ENCODE measurements around the gene RFWD3. TPM values are rescaled to one million over a fixed set of nuclear protein-coding genes. Genes with fewer than 3 reads are reported as not detected.
"Not testable (repeated sequence)": the region's sequence is repeated elsewhere in the genome, so short reads cannot be mapped to it uniquely, and the experiment has no call there.

The RFWD3 gene
- total and polyA plus RNA-seq, 2 experiments from 2014 or later = 12.8 to 12.9 TPM

GRCh38 chr16:74654536-74655050 lies 12.1 kb downstream of the RFWD3 start:
- TF ChIP-seq CTCF (IDR thresholded peaks at IDR 0.05; ENCODE audit: poor library complexity) = no peak
- no peak for TF ChIP-seq EZH2 (IDR thresholded peaks at IDR 0.05; ENCODE audit: borderline replicate concordance)
- TF ChIP-seq EZH2phosphoT487 (IDR thresholded peaks at IDR 0.05; ENCODE audit: low read depth, severe bottlenecking, unreplicated experiment) = no peak
- Histone ChIP-seq H3K36me3 (replicated peaks; ENCODE audit: insufficient read depth, low read depth) (no peaks in the 10 kb centered on the region), H4K20me1 (ENCODE audit: insufficient read depth, poor library complexity, severe bottlenecking) (peaks cover 3% of the 10 kb centered on the region), H3K9me2 (replicated peaks; ENCODE audit: insufficient read depth) (no peaks in the 10 kb centered on the region), H3K27me3 (no peaks in the 10 kb centered on the region), H3K27ac (no peak overlapping the region), H3K4me3 (no peak overlapping the region), H2AFZ (no peak overlapping the region), H3K79me2 (peaks cover 59% of the 10 kb centered on the region), H3K4me1 (ENCODE audit: insufficient read depth) (no peaks in the 10 kb centered on the region), H3K9me3 (ENCODE audit: low read depth) (no peaks in the 10 kb centered on the region), H3K4me2 (no peak overlapping the region)
- no peak for DNase-seq (ENCODE audit: low spot score)
- WGBS (ENCODE audit: low lambda C conversion rate, missing lambda C conversion rate) = 53% methylated on average over 3 of the region's 3 CpGs

DNA sequence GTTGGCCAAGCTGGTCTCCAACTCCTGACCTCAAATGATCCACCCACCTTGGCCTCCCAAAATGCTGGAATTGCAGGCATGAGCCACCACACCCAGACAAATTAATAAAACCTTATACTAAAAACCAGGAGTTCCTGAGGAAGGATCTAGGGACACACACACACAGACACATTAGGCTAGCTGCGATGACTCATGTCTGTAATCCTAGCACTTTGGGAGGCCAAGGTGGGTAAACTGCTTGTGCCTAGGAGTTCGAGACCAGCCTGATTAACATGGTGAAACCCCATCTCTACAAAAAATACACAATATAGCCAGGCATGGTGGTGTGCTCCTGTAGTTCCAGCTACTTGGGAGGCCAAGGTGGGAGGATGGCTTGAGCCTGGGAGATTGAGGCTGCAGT lies 13.8 kb downstream of the RFWD3 start:
- not testable (repeated sequence) for DNase-seq (ENCODE audit: low spot score); H3K4me2 ChIP-seq; H2AFZ ChIP-seq; H3K9me3 ChIP-seq (ENCODE audit: low read depth); H3K4me1 ChIP-seq (ENCODE audit: insufficient read depth); H3K36me3 ChIP-seq (replicated peaks; ENCODE audit: insufficient read depth, low read depth); H4K20me1 ChIP-seq (ENCODE audit: insufficient read depth, poor library complexity, severe bottlenecking); H3K9me2 ChIP-seq (replicated peaks; ENCODE audit: insufficient read depth); H3K27ac ChIP-seq; H3K27me3 ChIP-seq; H3K4me3 ChIP-seq
- H3K79me2 ChIP-seq = peaks cover 46% of the 10 kb centered on the region
- 98% methylated on average over 2 of the region's 2 CpGs for WGBS (ENCODE audit: low lambda C conversion rate, missing lambda C conversion rate)

- Histone ChIP-seq H3K36me3 (replicated peaks; ENCODE audit: insufficient read depth, low read depth) (no peaks in the 10 kb centered on the region), H3K4me1 (ENCODE audit: insufficient read depth) (no peaks in the 10 kb centered on the region), H2AFZ (no peak overlapping the region), H3K9me3 (ENCODE audit: low read depth) (no peaks in the 10 kb centered on the region), H3K79me2 (peaks cover 42% of the 10 kb centered on the region), H4K20me1 (ENCODE audit: insufficient read depth, poor library complexity, severe bottlenecking) (peaks cover 3% of the 10 kb centered on the region), H3K27ac (no peak overlapping the region), H3K27me3 (no peaks in the 10 kb centered on the region), H3K9me2 (replicated peaks; ENCODE audit: insufficient read depth) (no peaks in the 10 kb centered on the region), H3K4me2 (no peak overlapping the region), H3K4me3 (no peak overlapping the region)
- no peak for DNase-seq (ENCODE audit: low spot score)
- TF ChIP-seq EZH2 (IDR thresholded peaks at IDR 0.05; ENCODE audit: borderline replicate concordance) (no peak), CTCF (IDR thresholded peaks at IDR 0.05; ENCODE audit: poor library complexity) (no peak), EZH2phosphoT487 (IDR thresholded peaks at IDR 0.05; ENCODE audit: low read depth, severe bottlenecking, unreplicated experiment) (no peak)
- 70% methylated on average over 1 of the region's 1 CpG for WGBS (ENCODE audit: low lambda C conversion rate, missing lambda C conversion rate)
Observed at GRCh38 chr16:74652249-74652648, 14.4 kb downstream of the RFWD3 start.

DNA sequence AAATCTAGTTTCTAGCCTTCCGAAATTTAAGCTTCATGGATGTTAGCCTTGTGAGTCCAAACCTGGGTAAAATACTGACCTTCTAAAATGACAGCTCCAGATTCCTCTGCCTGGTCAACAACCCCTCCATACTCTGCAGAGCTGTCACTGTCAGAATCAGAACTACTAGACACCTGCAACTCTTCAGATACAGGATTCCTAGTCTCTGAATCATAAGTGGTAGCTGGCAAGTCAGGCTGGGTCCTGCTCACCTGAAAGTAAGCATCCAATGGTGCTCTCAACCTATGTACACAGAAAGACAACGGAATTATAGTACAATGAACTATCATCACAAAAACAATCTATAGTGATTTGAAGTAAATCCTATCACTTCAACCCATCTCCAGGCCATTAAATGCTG lies 14.8 kb downstream of the RFWD3 start:
- Histone ChIP-seq H3K79me2 (peaks cover 38% of the 10 kb centered on the region), H3K27me3 (no peaks in the 10 kb centered on the region), H3K9me2 (replicated peaks; ENCODE audit: insufficient read depth) (no peaks in the 10 kb centered on the region), H3K4me2 (no peak overlapping the region), H3K9me3 (ENCODE audit: low read depth) (no peaks in the 10 kb centered on the region), H3K36me3 (replicated peaks; ENCODE audit: insufficient read depth, low read depth) (no peaks in the 10 kb centered on the region), H3K27ac (no peak overlapping the region), H3K4me1 (ENCODE audit: insufficient read depth) (no peaks in the 10 kb centered on the region), H2AFZ (no peak overlapping the region), H3K4me3 (no peak overlapping the region), H4K20me1 (ENCODE audit: insufficient read depth, poor library complexity, severe bottlenecking) (peaks cover 3% of the 10 kb centered on the region)
- no peak for TF ChIP-seq EZH2 (IDR thresholded peaks at IDR 0.05; ENCODE audit: borderline replicate concordance)
- no peak for TF ChIP-seq CTCF (IDR thresholded peaks at IDR 0.05; ENCODE audit: poor library complexity)
- no peak for TF ChIP-seq EZH2phosphoT487 (IDR thresholded peaks at IDR 0.05; ENCODE audit: low read depth, severe bottlenecking, unreplicated experiment)
- no peak for DNase-seq (ENCODE audit: low spot score)
- WGBS (ENCODE audit: low lambda C conversion rate, missing lambda C conversion rate) = 84% methylated on average over 2 of the region's 2 CpGs
